ENCODE data around the gene TMEM89.

- no peak for TF ChIP-seq ELF4 (IDR thresholded peaks at IDR 0.05)
- TF ChIP-seq TARDBP (IDR thresholded peaks at IDR 0.05) = no peak
- no peak for TF ChIP-seq SUZ12 (IDR thresholded peaks at IDR 0.05)
- TF ChIP-seq BHLHE40 (IDR thresholded peaks at IDR 0.05; ENCODE audit: borderline replicate concordance) = no peak
- no peak for TF ChIP-seq NFRKB (IDR thresholded peaks at IDR 0.05)
Observed at GRCh38 chr3:48593337-48593736, 28.2 kb downstream of the TMEM89 start.

All from HEK293T (cell line).